GM19238 (cell line): Measurements from ENCODE around the gene MS4A6A.
"Not testable (repeated sequence)": the region's sequence is repeated elsewhere in the genome, so short reads cannot be mapped to it uniquely, and the experiment has no call there.

Experiments used
- DNase-seq: peaks from one replicate; pipeline ENCODE4 v3.0.0; 2011; ENCODE audit warnings: low spot score; ENCODE audit not compliant: insufficient read length

The MS4A6A gene

GRCh38 chr11:60129853-60130252, 53.0 kb downstream of the MS4A6A start:
- DNase-seq, result no peak

GRCh38 chr11:60128866-60129265, 54.0 kb downstream of the MS4A6A start:
- DNase-seq, result not testable (repeated sequence)

DNA sequence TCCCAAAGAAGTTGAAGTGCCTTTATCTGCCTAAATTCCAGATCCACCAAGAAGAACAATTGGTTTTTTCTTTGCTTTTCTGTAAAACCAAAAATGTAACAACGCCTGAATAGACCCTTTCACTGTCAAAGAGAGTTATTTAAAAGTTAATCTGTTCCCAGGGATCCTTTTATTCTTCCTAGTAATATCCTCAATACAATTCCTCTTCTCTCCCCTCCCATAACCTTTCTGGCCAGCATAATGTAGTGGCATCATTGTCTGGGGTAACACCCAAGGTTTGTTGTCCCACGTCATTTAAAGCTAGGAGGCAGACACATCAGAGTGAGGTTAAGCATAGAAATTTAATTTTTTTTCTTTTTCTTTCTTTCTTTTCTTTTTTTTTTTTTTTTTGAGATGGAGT, 54.5 kb downstream of the MS4A6A start:
- DNase-seq, result no peak

- DNase-seq, result no peak
Observed at GRCh38 chr11:60127311-60127811, 55.5 kb downstream of the MS4A6A start.

GRCh38 chr11:60125956-60126585, 56.8 kb downstream of the MS4A6A start:
- no peak for DNase-seq

GRCh38 chr11:60124802-60125432, 58.0 kb downstream of the MS4A6A start:
- DNase-seq, result no peak
